Nephron progenitor cell (in vitro differentiated cells): ENCODE measurements around the gene IRS2.

Experiments
- DNase-seq: peaks from one replicate; pipeline ENCODE4 v3.0.0; 2021
- H3K27ac Mint-ChIP-seq: 2 replicates; pipeline ENCODE4 v1.8.0; 2021; ENCODE audit warnings: mild to moderate bottlenecking, moderate library complexity, mixed read lengths
- H3K27me3 Mint-ChIP-seq: 2 replicates; pipeline ENCODE4 v1.8.0; 2021; ENCODE audit warnings: mild to moderate bottlenecking, low read depth, mixed read lengths; ENCODE audit not compliant: poor library complexity
- H3K36me3 Mint-ChIP-seq: 2 replicates; pipeline ENCODE4 v1.8.0; 2021; ENCODE audit warnings: low read depth, mixed read lengths
- H3K4me1 Mint-ChIP-seq: 2 replicates; pipeline ENCODE4 v1.8.0; 2021; ENCODE audit warnings: mixed read lengths
- H3K4me3 Mint-ChIP-seq: 2 replicates; pipeline ENCODE4 v1.8.0; 2021; ENCODE audit warnings: mild to moderate bottlenecking, moderate library complexity, mixed read lengths
- H3K9me3 Mint-ChIP-seq: 2 replicates; pipeline ENCODE4 v1.8.0; 2021; ENCODE audit warnings: mild to moderate bottlenecking, moderate library complexity, mixed read lengths
- CTCF ChIP-seq: fragments of 200-600 bp; sonication (generic); IDR thresholded peaks from 2 replicates; pipeline ENCODE4 v1.5.0; 2021; ENCODE audit warnings: antibody characterized with exemption

IRS2 gene

GRCh38 chr13:109773276-109773675 is 13.1 kb downstream of the IRS2 start:
- H3K4me1 Mint-ChIP-seq: peaks cover 29% of the 10 kb centered on the region
- no peak for TF ChIP-seq CTCF
- peaks cover 7% of the 10 kb centered on the region for H3K9me3 Mint-ChIP-seq
- H3K36me3 Mint-ChIP-seq: peaks cover 53% of the 10 kb centered on the region
- DNase-seq: no peak
- H3K27me3 Mint-ChIP-seq: peaks cover 2% of the 10 kb centered on the region
- H3K27ac Mint-ChIP-seq: no peak overlapping the region
- H3K4me3 Mint-ChIP-seq: no peak overlapping the region

- TF ChIP-seq CTCF: no peak
- H3K27ac Mint-ChIP-seq: no peak overlapping the region
Measured at GRCh38 chr13:109771926-109772325, 14.5 kb downstream of the IRS2 start.

GRCh38 chr13:109770436-109770835 is 15.9 kb downstream of the IRS2 start:
- no peak overlapping the region for H3K4me3 Mint-ChIP-seq
- no peak for TF ChIP-seq CTCF
- H3K9me3 Mint-ChIP-seq: peaks cover 7% of the 10 kb centered on the region
- H3K27me3 Mint-ChIP-seq: peaks cover 2% of the 10 kb centered on the region
- peaks cover 19% of the 10 kb centered on the region for H3K4me1 Mint-ChIP-seq
- no peak for DNase-seq
- peaks cover 53% of the 10 kb centered on the region for H3K36me3 Mint-ChIP-seq
- H3K27ac Mint-ChIP-seq: no peak overlapping the region

More at GRCh38 chr13:109771926-109772325, 14.5 kb downstream of the IRS2 start:
- DNase-seq: no peak
- Mint-ChIP-seq H3K27me3 (peaks cover 2% of the 10 kb centered on the region), H3K4me3 (no peak overlapping the region), H3K9me3 (peaks cover 7% of the 10 kb centered on the region), H3K4me1 (peaks cover 19% of the 10 kb centered on the region), H3K36me3 (peaks cover 53% of the 10 kb centered on the region)

GRCh38 chr13:109769921-109770320 is 16.5 kb downstream of the IRS2 start:
- H3K9me3 Mint-ChIP-seq: peaks cover 7% of the 10 kb centered on the region
- no peak for DNase-seq
- H3K27me3 Mint-ChIP-seq: peaks cover 2% of the 10 kb centered on the region
- peaks cover 53% of the 10 kb centered on the region for H3K36me3 Mint-ChIP-seq
- H3K4me1 Mint-ChIP-seq: peaks cover 23% of the 10 kb centered on the region
- TF ChIP-seq CTCF: no peak
- H3K27ac Mint-ChIP-seq: no peak overlapping the region
- H3K4me3 Mint-ChIP-seq: no peak overlapping the region

- H3K4me3 Mint-ChIP-seq: no peak overlapping the region
- no peak for TF ChIP-seq CTCF
- H3K36me3 Mint-ChIP-seq: peaks cover 48% of the 10 kb centered on the region
- peaks cover 7% of the 10 kb centered on the region for H3K9me3 Mint-ChIP-seq
- peaks cover 2% of the 10 kb centered on the region for H3K27me3 Mint-ChIP-seq
- H3K27ac Mint-ChIP-seq: no peak overlapping the region
- no peak for DNase-seq
- peaks cover 30% of the 10 kb centered on the region for H3K4me1 Mint-ChIP-seq
Measured at GRCh38 chr13:109769275-109769674, 17.1 kb downstream of the IRS2 start.

GRCh38 chr13:109768616-109769015 is 17.8 kb downstream of the IRS2 start:
- H3K27ac Mint-ChIP-seq: no peak overlapping the region
- no peak for TF ChIP-seq CTCF
- no peak overlapping the region for H3K4me3 Mint-ChIP-seq
- H3K9me3 Mint-ChIP-seq: peaks cover 4% of the 10 kb centered on the region
- H3K4me1 Mint-ChIP-seq: peaks cover 36% of the 10 kb centered on the region
- H3K36me3 Mint-ChIP-seq: peaks cover 41% of the 10 kb centered on the region
- no peak for DNase-seq
- H3K27me3 Mint-ChIP-seq: peaks cover 2% of the 10 kb centered on the region
